Measurements from ENCODE around the gene KLK7.
"Not testable (repeated sequence)": the region's sequence is repeated elsewhere in the genome, so short reads cannot be mapped to it uniquely, and the experiment has no call there.

KLK7 gene

GRCh38 chr19:50974702-50975556 is 8.8 kb downstream of the KLK7 start:
- no peak for DNase-seq

- no peak for DNase-seq
These were observed 10.8 kb downstream of the KLK7 start for GRCh38 chr19:50972795-50973376.

DNA sequence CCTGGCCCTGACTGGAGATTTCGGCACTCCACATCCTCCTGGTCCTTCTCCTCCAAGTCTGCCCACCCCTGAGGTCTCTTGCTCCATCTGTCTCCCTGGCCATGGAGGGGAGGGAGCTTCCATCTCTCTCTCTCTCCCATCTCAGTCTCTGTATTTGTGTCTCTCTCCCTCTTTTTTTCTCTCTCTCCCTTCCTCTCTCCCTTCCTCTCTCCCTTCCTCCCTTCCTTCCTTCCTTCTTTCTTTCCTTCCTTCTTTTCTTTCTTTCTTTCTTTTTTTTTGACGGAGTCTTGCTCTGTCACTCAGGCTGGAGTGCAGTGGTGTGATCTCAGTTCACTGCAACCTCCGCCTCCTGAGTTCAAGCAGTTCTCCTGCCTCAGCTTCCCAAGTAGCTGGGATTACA is 13.9 kb downstream of the KLK7 start:
- not testable (repeated sequence) for DNase-seq

DNA sequence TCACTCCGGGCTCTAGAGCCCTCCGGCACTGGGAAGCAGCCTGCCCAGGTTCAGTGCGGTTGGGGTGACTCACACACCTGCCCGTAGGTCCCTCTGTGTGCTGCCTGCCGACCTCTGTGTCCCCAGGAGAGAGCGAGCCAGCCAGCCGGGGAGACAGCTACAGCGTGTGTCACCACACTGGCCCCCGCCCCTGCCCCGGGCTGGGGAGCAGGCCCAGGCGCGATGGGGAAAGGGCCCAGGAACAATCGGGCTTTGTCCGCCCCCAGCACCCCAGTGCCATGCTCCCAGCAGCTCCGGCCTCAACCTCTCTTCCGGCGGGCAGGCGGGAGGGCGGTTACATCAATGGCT is 14.3 kb downstream of the KLK7 start, which contains the start of gene KLK6:
Gene KLK6 (minus strand): TSS at position 179 of the 348 bp plus-strand sequence. CDS start 1,487 bp downstream, outside the sequence.
- no peak for DNase-seq

GRCh38 chr19:50968716-50969412 is 14.9 kb downstream of the KLK7 start:
- no peak for DNase-seq

GRCh38 chr19:50967929-50968715 is 15.6 kb downstream of the KLK7 start:
- DNase-seq: no peak

DNA sequence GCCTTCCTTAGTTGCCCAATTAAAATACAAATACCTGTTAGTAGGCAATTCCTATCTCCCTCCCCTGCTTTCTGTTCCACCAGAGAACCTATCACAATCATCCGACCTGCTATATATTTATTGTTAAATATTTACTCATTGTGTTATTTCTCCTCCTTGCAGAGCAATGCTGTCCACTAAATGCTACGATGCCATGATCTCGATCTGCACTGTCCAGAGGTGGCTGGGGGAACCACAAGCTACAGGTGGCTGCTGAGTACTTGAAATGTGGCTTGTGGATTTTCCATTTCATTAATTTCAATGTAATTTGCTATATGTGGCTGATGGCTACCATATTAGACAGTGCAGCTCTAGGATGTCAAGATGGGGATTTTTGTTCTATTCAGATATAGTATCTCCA is 19.5 kb downstream of the KLK7 start:
- DNase-seq: no peak

GRCh38 chr19:50963381-50963780 is 20.3 kb downstream of the KLK7 start:
- no peak for DNase-seq

- no peak for DNase-seq
These were observed 21.5 kb downstream of the KLK7 start for GRCh38 chr19:50962245-50962644.

- no peak for DNase-seq
These were observed 23.8 kb downstream of the KLK7 start for GRCh38 chr19:50959731-50960500.

- no peak for DNase-seq
These were observed 26.1 kb downstream of the KLK7 start for GRCh38 chr19:50957587-50957986.

DNA sequence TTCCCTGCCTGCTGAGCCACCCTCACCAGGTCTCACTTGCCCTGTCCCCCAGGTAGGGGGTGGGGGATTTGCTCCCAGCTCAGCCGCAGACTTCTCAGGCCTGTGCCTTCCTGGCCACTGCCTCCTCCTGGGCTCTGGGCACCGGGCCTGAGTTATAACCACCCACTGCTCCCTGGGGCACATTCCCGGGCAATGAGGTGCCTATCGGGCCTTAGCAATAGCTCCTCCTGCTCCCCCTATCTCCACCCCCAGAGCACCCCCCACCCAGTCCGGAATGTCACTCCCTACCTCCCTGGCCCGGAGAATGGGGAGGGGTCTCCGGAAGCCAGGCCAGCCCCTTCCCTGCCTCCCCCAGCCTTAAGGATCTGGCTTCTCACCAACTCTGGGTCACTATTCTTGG is 30.8 kb downstream of the KLK7 start, which contains the start of gene KLK5:
Gene KLK5 (minus strand): TSS at position 129 of the 400 bp plus-strand sequence. CDS start 381 bp downstream, outside the sequence.
- DNase-seq: no peak

DNA sequence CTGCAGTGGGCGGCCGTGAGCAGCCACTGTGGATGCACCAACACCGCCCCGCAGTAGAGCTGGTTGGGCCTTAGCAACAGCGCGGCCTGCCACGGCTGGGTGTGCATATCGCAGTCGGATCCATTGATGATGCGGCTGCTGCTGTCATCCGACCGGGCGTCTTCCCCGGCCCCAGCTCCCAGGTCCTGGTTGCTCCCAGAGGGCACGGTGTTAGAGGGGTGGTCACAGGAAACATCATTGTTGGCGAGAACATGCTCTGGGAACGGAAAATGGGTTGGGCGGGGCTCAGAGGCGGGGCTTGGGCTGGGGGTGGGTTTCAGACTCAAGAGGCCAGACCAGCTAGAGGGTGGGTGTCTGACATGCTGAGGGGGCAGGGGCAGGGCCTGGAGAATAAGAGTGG is 33.9 kb downstream of the KLK7 start:
- no peak for DNase-seq

DNA sequence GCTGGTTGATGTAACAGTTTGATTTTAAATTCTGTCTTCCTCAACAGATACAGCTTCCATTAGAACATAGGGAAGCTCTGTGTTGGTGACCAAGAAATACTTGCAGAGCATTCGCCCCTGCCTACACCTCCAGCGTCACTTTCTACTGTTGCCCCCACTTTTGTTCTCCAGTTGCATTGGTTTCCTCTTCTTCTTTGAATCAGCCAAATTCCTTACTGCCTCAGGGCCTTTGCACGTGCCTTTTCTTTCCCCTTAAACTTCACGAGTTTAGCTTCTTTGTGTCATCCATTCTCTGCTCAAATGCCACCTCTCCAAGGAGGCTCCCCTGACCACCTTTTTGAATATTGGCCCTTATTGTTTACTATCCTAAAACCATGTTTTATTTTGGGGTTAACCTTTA is 36.6 kb downstream of the KLK7 start:
- DNase-seq: no peak

- DNase-seq: no peak
These were observed 38.9 kb downstream of the KLK7 start for GRCh38 chr19:50944795-50945194.

- DNase-seq: no peak
These were observed 40.5 kb downstream of the KLK7 start for GRCh38 chr19:50943074-50943828.

GRCh38 chr19:50939596-50939995 is 44.1 kb downstream of the KLK7 start:
- DNase-seq: no peak

- DNase-seq: no peak
These were observed 50.1 kb downstream of the KLK7 start for GRCh38 chr19:50933640-50934039.

DNA sequence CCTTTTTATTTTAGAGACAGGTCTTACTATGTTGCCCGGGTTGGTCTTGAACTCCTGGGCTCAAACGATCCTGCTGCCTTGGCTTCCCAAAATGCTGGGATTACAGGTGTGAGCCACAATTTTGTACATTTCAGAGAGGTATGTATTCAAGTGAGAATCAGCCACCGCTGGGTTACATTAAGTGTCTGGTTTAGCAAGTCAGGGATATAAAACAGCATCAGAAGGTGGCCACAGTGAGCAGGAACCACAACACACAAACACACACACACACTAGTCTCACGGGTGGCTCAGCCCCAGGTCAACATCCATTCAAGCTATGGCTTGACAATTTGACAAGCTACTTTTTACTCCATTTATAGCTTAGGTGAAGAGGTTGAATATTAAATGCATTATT is 51.0 kb downstream of the KLK7 start:
- DNase-seq: no peak

DNA sequence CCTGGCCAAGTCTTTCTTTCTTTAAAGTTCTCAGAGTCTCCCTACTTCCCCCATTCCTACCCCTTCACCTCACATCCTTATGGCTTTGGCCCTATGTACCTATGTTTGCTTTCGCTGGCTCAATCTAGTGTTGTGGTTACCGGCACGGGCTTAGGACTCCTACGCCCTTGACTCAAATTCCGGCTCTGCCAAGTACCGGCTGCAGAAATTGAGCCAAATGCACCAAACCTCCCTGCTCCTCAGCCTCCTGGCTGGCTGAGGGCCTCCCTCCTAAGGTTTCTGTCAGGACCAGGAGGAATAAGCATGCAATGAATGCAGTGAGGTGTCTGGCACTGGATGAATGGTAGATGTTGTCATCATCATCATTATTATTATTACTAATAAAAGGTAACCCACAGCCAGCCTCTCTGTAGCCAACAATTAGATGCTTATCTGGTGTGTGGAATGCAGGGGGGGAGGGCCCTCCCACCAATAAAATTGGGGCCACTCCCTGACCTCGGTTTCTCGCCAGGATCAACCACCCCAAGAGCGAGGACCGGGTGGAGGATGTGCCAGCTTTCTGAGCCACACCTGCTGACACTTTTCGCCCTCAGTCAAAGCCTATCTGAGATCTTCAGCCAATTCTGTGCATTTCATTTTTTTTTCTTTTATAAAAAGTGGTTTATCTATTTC is 51.6 kb downstream of the KLK7 start:
- no peak for DNase-seq

DNA sequence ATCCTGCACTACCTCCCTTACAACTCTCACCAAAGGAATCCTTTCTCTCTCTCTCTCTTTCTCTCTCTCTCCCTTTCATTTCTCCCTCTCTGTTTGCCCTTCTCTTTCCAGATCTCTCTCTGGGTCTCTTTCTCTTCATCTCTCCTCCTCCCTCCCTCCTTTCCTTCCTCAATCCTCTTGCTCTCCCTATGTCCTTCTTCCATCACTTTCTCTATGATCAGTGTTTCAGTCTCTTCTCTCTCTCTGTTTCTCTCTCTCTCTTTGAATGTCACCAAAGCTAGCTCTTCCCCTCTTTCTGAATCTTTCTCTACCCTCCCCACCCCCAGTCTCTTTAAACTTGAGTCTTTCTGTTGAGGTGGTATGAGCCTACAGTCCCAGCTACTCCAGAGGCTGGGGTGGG is 52.7 kb downstream of the KLK7 start:
- DNase-seq: no peak
